ENCODE measurements around the gene EHBP1.

GRCh38 chr2:63049211-63049969, 343.9 kb downstream of the EHBP1 start:
- TF ChIP-seq ZNF331 (CRISPR knock-in tag; IDR thresholded peaks at IDR 0.05; ENCODE audit: low read depth), result no peak
- no peak for TF ChIP-seq CREB1 (CRISPR knock-in tag; IDR thresholded peaks at IDR 0.05; ENCODE audit: low read depth)
- peak; percentile 17 for TF ChIP-seq EZH2phosphoT487 (IDR thresholded peaks at IDR 0.05; ENCODE audit: unreplicated experiment)
- TF ChIP-seq CTCF (conservative IDR thresholded peaks at IDR 0.05; ENCODE audit: low read depth in 2 of 2), result no peak

All from GM23338 (cell line).